Femur (tissue), 1 donor: ENCODE data around the gene EPX.

Source experiments
- DNase-seq: peaks from one replicate; pipeline ENCODE4 v3.0.0-alpha.2; 2017

EPX gene

DNA sequence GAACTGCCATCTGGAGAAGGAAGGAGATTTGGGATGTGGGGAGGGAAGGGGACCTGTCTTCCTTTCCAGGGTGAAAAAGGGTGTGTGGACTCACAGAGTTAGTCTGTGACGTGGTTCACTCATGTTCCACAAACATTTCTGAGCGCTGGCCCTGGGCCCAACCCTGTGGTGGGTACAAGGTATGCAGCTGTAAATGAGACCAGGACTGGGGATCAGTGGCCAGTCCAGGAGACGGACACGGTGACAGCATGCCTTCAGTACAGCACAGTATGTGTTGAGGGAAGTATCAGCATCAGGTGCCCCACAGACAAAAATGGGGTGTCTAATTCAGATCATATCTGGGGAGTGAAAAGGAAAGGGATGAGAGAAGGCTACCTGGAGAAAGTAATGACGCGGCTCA is 5.5 kb upstream of the EPX start:
- DNase-seq = no peak

- no peak for DNase-seq
Observed at GRCh38 chr17:58187675-58188074, 4.9 kb upstream of the EPX start.

GRCh38 chr17:58189436-58190146 is 2.9 kb upstream of the EPX start:
- DNase-seq = peak; percentile 72

- DNase-seq = no peak
Observed at GRCh38 chr17:58191241-58191896, 1.2 kb upstream of the EPX start.

DNA sequence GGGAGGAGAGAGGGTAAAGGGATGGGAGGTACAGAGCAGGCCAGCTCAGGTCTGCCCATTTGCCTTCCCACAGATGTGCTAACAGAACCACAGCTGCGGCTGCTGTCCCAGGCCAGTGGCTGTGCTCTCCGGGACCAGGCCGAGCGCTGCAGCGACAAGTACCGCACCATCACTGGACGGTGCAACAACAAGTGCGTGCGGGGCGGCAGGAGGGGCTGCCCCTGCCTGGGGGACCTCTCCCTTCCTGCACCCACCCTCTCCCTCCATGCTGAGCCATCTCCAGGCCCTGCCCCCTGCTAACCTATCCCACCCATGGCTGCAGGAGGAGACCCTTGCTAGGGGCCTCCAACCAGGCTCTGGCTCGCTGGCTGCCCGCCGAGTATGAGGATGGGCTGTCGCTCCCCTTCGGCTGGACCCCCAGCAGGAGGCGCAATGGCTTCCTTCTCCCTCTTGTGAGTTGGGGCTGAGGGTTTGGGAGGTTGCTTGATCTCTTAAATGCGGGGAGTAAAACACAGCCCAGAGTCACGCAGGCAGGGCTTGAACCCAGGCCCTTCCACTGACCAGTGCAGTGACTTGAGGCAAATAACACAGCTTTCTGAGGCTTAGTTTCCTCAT is 1.2 kb downstream of the EPX start:
- no peak for DNase-seq

DNA sequence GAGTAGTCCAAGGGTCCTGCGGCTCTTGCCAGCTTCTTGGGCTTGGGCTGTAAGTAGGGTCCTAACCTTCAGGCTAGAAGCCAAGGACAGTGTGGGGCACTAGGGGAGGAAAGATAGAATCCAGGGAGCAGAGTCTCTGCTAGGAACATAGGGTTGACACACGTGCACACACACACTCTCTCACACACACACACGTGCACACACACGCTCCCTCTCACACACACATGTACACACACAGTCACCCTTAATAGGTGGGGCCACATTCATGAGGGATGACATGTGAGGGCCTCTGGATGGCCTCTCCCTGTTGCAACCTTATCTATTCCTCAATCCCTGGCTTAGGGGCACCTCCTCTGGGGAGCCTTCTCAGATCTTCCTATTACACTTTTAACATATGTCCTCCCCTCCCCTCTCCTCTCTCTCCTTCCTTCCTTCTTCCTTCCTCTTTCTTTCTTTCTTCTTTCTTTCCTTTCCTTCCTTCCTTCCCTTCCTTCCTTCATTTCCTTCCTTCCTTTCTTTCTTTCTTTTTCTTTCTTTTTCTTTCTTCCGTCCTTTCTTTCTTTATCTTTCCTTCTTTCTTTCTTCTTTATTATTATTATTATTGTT is 3.1 kb downstream of the EPX start:
- DNase-seq = no peak

- DNase-seq = no peak
Observed at GRCh38 chr17:58196610-58197009, 4.1 kb downstream of the EPX start.

GRCh38 chr17:58200024-58200633 is 7.6 kb downstream of the EPX start:
- DNase-seq = no peak

GRCh38 chr17:58202859-58203258 is 10.3 kb downstream of the EPX start:
- no peak for DNase-seq

- DNase-seq = no peak
Observed at GRCh38 chr17:58204796-58205195, 12.3 kb downstream of the EPX start.

DNA sequence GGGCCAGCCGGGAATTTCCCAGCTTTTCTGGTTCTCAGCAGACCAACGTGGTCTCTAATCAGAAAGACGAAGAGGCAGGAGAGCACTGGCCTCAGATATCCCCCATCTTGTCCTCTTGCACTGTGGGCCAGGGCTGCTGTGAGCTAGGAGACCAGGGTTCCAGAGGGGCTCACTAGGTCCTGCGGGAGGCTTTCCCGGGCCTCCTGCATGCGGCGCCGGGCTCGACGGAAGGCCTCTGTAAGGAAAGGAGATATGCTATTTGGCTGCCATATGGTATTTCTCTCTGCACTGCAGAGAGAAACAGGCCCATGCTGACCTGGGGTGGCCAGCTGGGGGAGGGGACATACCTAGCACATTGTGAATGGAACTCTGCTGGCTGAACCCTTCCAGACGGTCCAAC is 13.4 kb downstream of the EPX start:
- no peak for DNase-seq

DNA sequence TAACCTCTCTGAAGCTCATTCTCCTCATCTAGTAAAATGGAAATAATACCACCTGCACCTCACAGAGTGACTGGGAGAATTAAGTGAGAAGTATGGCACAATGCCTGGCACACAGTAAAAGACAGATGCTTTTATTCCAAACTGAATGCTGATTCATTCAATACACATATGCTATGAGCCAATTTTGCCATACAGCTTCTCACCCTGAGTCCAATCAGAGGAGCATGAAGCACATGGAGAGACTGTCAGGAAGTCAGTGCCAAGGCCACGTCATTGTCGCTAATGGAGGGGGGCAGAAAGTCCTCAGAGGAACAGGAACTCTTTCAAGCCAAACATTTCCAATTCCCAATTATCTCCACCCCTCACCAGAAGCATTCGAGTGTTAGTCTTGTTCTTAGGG is 14.9 kb downstream of the EPX start:
- no peak for DNase-seq

- no peak for DNase-seq
Observed at GRCh38 chr17:58208344-58208743, 15.8 kb downstream of the EPX start.

- DNase-seq = no peak
Observed at GRCh38 chr17:58210922-58211321, 18.4 kb downstream of the EPX start.

- no peak for DNase-seq
Observed at GRCh38 chr17:58215685-58216084, 23.2 kb downstream of the EPX start.

GRCh38 chr17:58217766-58218165 is 25.2 kb downstream of the EPX start:
- no peak for DNase-seq

DNA sequence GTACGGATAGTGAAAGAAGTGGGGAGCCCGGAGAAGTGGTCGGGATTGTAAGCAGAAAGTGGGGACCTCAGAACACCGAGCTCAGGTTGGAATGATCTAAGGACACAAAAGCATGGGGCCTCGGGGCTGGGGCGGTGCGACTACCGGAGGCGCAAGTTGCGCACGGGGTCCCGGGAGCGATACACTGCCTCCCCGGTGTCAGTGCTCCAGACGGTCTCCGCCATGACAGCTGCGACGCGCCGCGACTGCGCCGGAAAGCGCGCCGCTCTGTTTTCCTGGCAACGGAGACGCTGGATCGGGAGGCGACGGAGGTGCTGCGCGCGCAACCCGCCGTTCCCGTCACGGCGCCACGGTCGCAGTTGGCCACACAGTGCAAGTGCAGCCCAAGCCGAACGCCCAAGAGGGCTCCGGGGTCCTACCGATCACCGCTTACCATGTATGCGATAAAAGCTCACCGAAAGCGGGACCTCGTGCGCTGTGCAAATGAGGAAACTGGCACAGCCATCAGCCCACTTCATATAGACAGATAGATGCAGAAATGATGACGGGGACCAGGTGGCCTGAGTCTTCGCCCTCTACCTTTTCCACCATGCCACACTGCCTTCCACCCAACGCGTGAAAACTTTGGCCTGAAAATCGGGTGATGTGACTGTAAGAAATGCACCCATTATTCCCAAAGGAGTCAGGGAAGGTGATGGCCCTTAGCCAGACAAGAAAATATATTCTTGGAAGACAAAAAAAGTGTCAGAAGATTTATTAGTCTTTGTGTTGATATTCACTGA is 26.7 kb downstream of the EPX start, which contains the start of gene MKS1:
Gene MKS1 (minus strand): TSS at position 249 of the 782 bp plus-strand sequence. CDS start 25 bp downstream, at position 224.
- peak; percentile 97 for DNase-seq

- DNase-seq = no peak
Observed at GRCh38 chr17:58219789-58220183, 27.3 kb downstream of the EPX start.

GRCh38 chr17:58224315-58224714 is 31.8 kb downstream of the EPX start:
- no peak for DNase-seq

GRCh38 chr17:58227733-58228132 is 35.2 kb downstream of the EPX start:
- DNase-seq = no peak

DNA sequence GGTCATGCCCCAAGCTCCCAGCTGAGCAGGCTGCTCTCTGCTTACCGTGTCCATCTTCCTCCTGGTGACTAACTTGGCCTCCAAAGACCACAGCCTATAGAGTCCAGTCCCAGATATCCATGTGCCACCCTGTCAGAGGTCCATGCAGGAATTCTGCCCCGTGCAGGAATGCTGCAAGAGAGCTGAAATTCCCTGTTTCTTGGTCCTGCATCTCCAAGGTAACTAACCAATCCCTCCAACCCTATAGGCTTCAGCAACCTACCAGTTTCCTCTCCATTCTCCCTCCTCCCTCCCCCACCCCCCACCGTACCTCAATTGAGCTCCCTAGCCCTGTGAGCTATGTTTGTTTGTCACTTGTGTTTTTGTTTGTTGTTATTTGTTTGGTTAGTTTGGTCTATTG is 36.2 kb downstream of the EPX start:
- no peak for DNase-seq

GRCh38 chr17:58229384-58229783 is 36.9 kb downstream of the EPX start:
- DNase-seq = no peak

GRCh38 chr17:58229881-58230280 is 37.4 kb downstream of the EPX start:
- no peak for DNase-seq
